HG02938 (cell line): ENCODE results near the gene ING4.
"Not testable (repeated sequence)": the region's sequence is repeated elsewhere in the genome, so short reads cannot be mapped to it uniquely, and the experiment has no call there.

Experiments
- ATAC-seq: cut with Tn5 transposase; IDR thresholded peaks from one replicate; pipeline ENCODE4 v1.9.1; 2021; ENCODE audit warnings: mild to moderate bottlenecking, moderate library complexity; ENCODE audit not compliant: unreplicated experiment

Gene ING4

GRCh38 chr12:6662906-6663742, at the start of gene ING4:
Gene ING4, minus strand, starts transcription at chr12:6663119. Its CDS starts 18 bp downstream, at chr12:6663101.
- ATAC-seq: peak; percentile 97

- ATAC-seq: no peak
These were observed 46.1 kb upstream of the ING4 start for GRCh38 chr12:6708960-6709394.

GRCh38 chr12:6708351-6708750, 45.4 kb upstream of the ING4 start:
- ATAC-seq: not testable (repeated sequence)

GRCh38 chr12:6703631-6704030, 40.7 kb upstream of the ING4 start:
- no peak for ATAC-seq

GRCh38 chr12:6701078-6701768, 38.3 kb upstream of the ING4 start:
- no peak for ATAC-seq

DNA sequence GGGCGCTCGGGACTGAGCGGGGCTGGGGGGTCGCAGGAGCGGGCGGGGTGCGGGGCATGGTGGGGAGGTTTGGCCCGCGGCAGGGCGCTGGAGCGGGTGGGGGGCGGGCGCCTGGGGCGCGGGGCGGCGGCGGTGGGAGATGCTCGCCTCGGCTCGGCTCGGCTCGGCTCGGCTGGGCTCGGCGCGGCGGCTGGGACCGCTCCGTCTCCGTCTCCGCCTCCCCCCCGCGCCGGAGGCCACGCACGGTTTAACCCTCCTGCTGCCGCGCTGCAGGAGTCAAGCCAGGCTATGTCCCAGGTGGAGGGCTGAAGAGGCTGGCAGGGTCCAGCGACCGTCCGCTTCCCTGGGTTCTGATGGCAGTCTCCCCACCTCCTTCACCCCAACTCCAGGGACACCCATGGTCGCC, 37.7 kb upstream of the ING4 start, which contains the start of gene PIANP:
TSS of gene PIANP (minus strand) at position 170 of the 406 bp plus-strand sequence. CDS start 2,754 bp downstream, outside the sequence.
- ATAC-seq: no peak

- ATAC-seq: no peak
These were observed 37.2 kb upstream of the ING4 start for GRCh38 chr12:6699989-6700645.

DNA sequence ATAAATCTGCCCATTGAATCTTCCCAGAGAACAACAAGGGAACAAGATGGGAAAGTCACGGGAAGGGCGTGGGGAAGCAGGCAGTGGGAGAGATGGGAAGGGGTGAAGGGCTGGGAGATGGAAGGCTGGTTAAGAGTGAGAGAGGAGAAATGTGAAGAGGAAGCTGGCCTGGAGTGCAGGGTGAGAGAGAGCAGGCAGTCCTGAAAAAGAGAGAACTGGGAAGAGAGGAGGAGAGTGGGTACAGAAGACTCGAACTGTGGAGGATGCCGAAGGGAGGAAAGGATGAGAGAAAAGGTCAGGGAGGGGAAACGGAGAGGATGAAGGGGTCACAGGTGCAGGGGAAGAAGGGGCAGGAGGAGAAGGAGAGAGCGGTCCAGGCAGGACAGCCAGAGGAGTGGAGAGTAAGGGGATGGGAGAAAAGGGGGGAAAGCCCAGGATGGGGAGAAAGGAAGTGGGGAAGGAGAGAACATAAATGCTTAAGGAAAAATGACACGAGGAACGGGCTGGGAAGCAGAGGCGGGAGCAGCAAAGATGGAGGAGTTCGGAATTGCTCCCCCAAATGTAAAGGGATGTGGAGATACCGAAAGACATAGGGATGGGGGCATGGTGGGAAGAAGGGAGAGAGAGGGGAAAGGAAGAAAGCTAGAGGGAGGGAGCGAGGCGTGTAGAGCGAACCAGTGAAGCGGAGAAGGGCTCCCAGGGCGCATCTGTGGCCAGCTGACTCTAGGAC, 36.5 kb upstream of the ING4 start:
- no peak for ATAC-seq

DNA sequence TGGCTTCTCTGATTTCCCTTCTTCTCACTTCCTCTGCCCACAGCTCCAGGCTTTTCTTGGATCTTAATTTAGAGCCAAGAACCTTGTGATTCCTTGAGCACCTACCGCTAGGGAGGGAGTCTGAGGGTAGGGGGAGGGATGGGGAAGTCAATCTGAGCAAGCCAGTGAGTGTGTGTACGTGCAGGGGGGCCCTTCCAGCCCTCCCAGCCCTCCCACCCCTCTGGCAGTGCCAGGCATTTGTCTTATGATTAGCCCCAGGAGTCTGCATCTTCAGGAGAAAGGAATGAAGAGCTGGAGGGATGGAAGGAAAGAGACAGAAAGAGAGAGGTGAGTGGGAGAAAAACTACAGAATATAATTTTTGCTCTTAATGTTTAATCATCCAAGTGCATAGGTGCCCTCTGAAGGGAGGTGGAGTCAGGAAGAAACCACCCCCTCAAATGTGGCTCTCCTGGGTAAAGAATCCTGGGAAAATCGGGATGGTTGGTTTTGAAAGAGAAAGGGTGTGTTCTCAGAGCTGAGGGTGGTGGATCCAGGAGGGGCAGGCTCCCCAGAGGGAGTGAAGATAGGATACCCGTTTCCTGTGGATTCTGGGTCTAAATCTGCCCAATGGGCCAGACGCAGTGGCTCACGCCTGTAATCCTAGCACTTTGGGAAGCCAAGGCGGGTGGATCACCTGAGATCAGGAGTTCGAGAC, 35.6 kb upstream of the ING4 start:
- ATAC-seq: no peak

DNA sequence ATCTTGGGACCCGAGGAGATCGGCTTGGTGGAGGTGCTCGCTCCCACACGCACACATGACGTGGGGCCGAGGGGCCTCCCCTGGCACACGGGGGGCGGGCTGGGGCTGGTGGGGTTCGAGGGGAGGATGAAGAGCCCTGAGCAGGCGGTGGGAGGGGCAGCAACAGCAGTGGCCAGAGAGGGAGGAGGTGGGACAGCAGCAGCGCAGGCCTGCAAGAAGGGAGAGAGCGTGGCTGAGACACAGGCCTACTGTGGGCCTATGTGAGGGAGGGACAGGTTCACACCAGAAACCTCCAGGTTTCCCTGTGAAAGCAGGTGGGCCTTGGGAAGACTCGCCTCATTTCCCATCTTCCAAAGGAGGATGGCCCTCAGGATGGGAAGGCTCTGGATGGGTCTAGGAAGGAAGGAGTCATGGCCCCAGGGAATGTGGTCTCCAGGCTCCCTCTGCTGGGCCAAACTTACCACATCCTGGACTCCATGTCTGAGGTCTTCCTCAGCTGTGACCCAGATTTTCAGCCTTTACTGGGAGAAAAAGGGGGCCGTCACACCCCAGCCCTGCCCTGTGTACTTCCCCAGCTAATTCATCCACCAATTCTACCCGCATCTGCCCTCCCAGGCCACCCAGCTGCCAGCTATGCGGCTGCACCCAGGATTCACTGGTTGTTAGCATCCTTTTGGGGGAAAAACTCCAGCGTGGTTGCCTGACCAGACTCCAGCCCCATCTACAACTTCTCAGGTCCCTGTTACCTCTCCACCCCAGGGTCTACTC, 34.8 kb upstream of the ING4 start:
- ATAC-seq: no peak

DNA sequence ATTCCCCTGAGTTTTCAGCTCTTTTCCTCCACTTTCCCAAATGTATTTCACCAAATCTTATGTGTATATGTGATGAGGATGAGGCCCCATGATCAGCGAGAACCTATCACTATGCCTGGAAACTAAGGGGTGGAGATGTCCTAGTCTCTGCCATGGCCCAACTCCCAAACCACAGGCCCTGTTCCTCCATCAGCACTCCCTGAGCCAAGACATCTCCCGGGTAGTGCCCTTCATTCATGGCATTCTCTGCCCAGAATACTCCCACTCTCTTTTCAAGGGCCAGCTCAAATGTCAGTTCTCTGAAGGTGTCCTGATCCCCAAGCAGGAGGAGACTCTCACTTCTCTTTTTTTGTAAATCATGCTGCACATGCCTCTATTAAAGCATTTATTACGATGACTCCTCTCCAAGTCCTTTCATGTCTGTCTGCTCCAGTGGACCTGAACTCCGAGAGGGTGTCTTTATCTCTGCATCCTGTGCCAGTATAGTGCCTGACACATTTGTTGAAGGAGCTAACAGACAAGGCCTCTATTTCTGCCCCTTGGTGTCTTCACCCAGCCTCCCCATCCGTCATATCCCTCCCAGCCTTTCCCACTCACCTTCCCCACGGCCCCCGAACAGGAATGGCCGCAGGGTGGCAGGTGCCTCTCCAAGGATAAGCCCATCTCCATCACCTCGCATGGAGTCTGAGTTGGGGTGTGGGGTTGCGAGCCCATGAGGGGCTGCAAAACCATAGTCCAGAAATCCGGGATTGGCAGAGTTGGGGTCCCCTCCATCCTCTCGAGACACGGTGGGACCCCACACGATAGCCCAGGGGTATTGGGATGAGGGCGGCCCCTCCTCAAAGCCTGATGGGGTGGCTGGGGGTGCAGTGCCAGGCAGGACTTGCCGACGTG, 34.0 kb upstream of the ING4 start:
- peak; percentile 51 for ATAC-seq

DNA sequence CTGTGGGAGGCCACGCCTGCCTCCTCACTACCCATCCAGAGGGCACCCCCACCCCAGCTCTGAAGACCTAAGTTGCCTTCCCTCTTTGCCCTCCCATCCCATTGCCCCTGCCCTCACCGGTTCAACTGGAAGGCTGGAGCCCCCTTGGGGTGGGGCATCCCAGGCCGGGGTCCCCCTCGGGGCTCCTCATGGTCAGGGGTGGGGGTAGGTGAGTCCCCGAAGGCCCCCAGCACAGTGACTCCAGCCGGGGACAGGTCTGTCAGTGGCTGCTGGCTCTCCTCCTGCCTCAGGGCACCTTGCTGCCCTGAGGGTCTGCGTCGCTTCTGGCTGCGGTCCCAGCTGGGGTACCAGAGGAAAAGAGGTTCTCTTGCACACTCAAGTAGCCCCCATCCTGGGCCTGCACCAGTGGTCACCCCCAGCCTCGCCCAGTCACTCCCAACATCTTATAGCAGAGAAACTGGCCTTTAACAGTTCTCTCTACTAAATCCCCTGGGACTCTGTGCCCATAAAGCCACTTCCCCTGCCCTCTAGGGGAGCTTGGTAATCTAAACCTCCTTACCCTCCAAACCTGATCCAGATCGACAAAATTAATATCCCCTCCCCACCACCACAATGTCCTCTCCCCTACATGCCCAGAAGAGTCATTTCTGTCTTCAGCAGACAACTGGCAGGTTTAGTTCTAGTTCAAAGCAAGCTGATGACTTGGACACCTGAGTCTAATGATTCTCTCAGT, 32.6 kb upstream of the ING4 start:
- no peak for ATAC-seq

DNA sequence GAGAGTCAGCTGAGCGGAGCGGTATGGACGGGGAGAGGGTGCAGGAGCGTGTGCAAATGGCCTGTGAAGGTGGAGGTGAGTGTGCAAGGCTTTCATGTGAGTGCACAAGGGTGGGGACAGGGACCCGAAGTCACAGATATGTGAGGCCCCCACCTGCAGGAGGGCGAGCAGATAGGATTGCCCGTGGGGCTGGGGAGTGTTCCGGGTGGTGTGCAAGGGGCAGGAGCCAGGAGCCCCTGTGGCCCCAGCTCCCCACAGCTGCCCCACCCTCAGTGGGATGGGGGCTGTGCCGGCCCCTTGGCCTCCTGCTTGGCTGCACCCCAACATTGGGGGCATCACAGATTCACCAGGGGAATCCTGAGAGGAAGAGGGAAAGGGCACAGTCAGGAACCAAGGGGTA, 31.8 kb upstream of the ING4 start:
- ATAC-seq: no peak

GRCh38 chr12:6693832-6694355, 31.0 kb upstream of the ING4 start:
- no peak for ATAC-seq

- ATAC-seq: no peak
These were observed 30.0 kb upstream of the ING4 start for GRCh38 chr12:6692888-6693287.

DNA sequence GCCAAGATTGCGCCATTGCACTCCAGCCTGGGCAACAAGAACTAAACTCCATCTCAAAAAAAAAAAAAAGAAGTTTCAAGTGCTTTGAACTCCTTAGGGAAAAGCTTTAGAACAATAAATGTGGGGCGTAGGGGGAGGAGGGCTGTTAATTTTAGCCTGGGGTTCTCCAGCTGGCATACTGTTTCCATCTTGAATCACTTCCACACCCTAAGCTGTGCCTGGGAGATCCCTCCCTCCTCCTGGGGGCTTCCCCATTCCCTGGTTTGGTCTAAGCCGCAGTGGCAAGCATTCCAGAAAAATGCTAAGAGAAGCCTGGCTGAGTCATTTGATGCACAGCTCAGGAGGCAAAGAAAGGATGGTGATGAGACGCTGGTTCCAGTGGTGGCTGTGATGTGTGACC, 28.6 kb upstream of the ING4 start:
- ATAC-seq: no peak

GRCh38 chr12:6688999-6689882, 26.3 kb upstream of the ING4 start, which contains the start of gene ZNF384:
Gene ZNF384, minus strand, starts transcription at chr12:6689375. Its CDS starts 9,855 bp downstream, at chr12:6679520.
- peak; percentile 87 for ATAC-seq
